Measurements from ENCODE around the gene RGMB. TPM values are rescaled to one million over a fixed set of nuclear protein-coding genes. Genes with fewer than 3 reads are reported as not detected.

The RGMB gene
- polyA plus RNA-seq, 1 donor (not counting 4 experiments of a cell fraction or from before 2014, with no cell fraction given): 16.3 TPM

DNA sequence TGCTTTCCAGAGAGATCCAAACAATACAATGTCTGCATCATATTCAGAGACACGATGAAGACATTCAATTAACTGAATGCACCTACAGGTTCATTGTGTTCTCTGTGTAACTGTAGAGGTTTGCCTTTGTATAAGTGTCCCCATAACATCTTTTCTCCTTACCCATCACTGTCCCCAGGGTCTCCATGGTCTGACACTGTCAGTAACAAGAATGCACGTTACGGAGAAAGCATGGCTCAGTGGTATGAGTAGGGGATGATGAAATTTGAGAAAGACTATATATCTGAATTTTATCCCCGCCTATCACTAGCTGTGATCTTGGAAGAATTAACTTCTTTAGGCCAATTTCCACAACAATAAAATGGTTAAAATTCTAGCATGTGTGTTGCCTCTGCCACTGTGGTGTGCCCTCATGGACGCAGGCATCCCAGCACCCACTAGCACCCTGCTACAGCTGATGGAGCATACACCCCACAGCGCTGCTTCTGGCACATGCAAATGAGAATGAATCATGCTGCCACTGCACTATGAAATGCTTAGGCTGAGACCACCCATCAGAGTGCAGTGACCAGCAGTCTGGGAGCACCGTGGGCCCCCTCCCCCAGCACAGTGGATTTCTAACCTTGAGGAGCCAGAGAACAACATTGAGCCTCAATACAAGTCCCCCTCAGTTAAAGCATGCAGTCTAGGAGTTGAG is 54.3 kb downstream of the RGMB start:
- H4K20me1 ChIP-seq (ENCODE audit: control insufficient read depth, extremely low read depth, insufficient read depth, low read length): no peaks in the 10 kb centered on the region
- H3K4me1 ChIP-seq (ENCODE audit: control insufficient read depth, extremely low read depth, insufficient read depth, low read length): no peaks in the 10 kb centered on the region
- no peaks in the 10 kb centered on the region for H3K79me2 ChIP-seq (ENCODE audit: control insufficient read depth, insufficient read depth, low read length)
- H3K27ac ChIP-seq (ENCODE audit: control insufficient read depth, insufficient read depth, low read length): no peak overlapping the region
- FAIRE-seq (no peak), DNase-seq (ENCODE audit: low read depth, low spot score) (no peak)
- TF ChIP-seq EZH2 (IDR thresholded peaks at IDR 0.05; ENCODE audit: low read length): no peak
- TF ChIP-seq, protein P1, sequence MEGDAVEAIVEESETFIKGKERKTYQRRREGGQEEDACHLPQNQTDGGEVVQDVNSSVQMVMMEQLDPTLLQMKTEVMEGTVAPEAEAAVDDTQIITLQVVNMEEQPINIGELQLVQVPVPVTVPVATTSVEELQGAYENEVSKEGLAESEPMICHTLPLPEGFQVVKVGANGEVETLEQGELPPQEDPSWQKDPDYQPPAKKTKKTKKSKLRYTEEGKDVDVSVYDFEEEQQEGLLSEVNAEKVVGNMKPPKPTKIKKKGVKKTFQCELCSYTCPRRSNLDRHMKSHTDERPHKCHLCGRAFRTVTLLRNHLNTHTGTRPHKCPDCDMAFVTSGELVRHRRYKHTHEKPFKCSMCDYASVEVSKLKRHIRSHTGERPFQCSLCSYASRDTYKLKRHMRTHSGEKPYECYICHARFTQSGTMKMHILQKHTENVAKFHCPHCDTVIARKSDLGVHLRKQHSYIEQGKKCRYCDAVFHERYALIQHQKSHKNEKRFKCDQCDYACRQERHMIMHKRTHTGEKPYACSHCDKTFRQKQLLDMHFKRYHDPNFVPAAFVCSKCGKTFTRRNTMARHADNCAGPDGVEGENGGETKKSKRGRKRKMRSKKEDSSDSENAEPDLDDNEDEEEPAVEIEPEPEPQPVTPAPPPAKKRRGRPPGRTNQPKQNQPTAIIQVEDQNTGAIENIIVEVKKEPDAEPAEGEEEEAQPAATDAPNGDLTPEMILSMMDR (optimal IDR thresholded peaks at IDR 0.05 in 1 of 3, IDR thresholded peaks at IDR 0.05 in 1 of 3, conservative IDR thresholded peaks at IDR 0.05 in 1 of 3; ENCODE audit: extremely low read depth in 1 of 3, insufficient read depth in 2 of 3, low read length in 3 of 3): no peak
- H3K9me3 ChIP-seq (ENCODE audit: control insufficient read depth, low read depth, low read length): no peaks in the 10 kb centered on the region
- no peaks in the 10 kb centered on the region for H3K27me3 ChIP-seq (ENCODE audit: control insufficient read depth, extremely low read depth, insufficient read depth, low read length)
- dilution Hi-C loops (cut with MboI; ENCODE audit: extremely low pct_ligation_motif_present, low sequenced_read_pairs): no loop called here
- H3K36me3 ChIP-seq (ENCODE audit: control insufficient read depth in 2 of 2, extremely low read depth in 1 of 2, insufficient read depth in 2 of 2, low read length in 2 of 2): no peaks in the 10 kb centered on the region
- no peak overlapping the region for H2AFZ ChIP-seq (ENCODE audit: control insufficient read depth, low read length)
- no peak overlapping the region for H3K9ac ChIP-seq (ENCODE audit: control insufficient read depth, extremely low read depth, insufficient read depth, low read length)
- no peak overlapping the region for H3K4me2 ChIP-seq (ENCODE audit: control insufficient read depth, extremely low read depth, insufficient read depth, low read depth, low read length)
- no peak overlapping the region for H3K4me3 ChIP-seq (ENCODE audit: control insufficient read depth in 2 of 3, extremely low read depth in 1 of 3, insufficient read depth in 2 of 3, low read depth in 1 of 3, low read length in 3 of 3)
- H3K9me1 ChIP-seq (ENCODE audit: control insufficient read depth, extremely low read depth, insufficient read depth, low read length): no peaks in the 10 kb centered on the region

DNA sequence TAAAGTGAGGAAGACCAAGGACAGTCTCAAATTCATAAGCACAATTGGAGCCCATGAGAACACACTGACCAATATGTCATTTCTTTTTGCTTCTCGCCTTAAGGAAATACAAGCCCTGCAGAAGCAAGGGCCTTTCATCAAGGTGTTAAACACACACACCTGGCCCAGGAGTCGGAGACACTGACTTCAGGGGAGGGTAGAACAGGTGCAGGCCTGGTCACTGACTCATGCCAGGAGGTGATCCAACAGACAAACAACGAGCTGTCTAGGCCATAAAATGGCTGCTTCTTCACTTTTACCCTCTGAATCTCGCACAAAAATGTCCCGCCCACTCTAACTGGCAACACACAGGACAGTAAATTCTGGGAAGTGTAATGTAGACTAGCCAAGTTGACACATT is 62.7 kb downstream of the RGMB start:
- H3K79me2 ChIP-seq (ENCODE audit: control insufficient read depth, insufficient read depth, low read length): no peaks in the 10 kb centered on the region
- no peaks in the 10 kb centered on the region for H3K36me3 ChIP-seq (ENCODE audit: control insufficient read depth in 2 of 2, extremely low read depth in 1 of 2, insufficient read depth in 2 of 2, low read length in 2 of 2)
- H3K9me3 ChIP-seq (ENCODE audit: control insufficient read depth, low read depth, low read length): no peaks in the 10 kb centered on the region
- dilution Hi-C loops (cut with MboI; ENCODE audit: extremely low pct_ligation_motif_present, low sequenced_read_pairs): no loop called here
- no peaks in the 10 kb centered on the region for H3K9me1 ChIP-seq (ENCODE audit: control insufficient read depth, extremely low read depth, insufficient read depth, low read length)
- no peak overlapping the region for H3K9ac ChIP-seq (ENCODE audit: control insufficient read depth, extremely low read depth, insufficient read depth, low read length)
- H3K27me3 ChIP-seq (ENCODE audit: control insufficient read depth, extremely low read depth, insufficient read depth, low read length): no peaks in the 10 kb centered on the region
- TF ChIP-seq, protein P1 (optimal IDR thresholded peaks at IDR 0.05 in 1 of 3, IDR thresholded peaks at IDR 0.05 in 1 of 3, conservative IDR thresholded peaks at IDR 0.05 in 1 of 3; ENCODE audit: extremely low read depth in 1 of 3, insufficient read depth in 2 of 3, low read length in 3 of 3): no peak
- H3K27ac ChIP-seq (ENCODE audit: control insufficient read depth, insufficient read depth, low read length): no peak overlapping the region
- no peak overlapping the region for H3K4me2 ChIP-seq (ENCODE audit: control insufficient read depth, extremely low read depth, insufficient read depth, low read depth, low read length)
- no peaks in the 10 kb centered on the region for H3K4me1 ChIP-seq (ENCODE audit: control insufficient read depth, extremely low read depth, insufficient read depth, low read length)
- H3K4me3 ChIP-seq (ENCODE audit: control insufficient read depth in 2 of 3, extremely low read depth in 1 of 3, insufficient read depth in 2 of 3, low read depth in 1 of 3, low read length in 3 of 3): no peak overlapping the region
- FAIRE-seq (no peak), DNase-seq (ENCODE audit: low read depth, low spot score) (no peak)
- no peak overlapping the region for H2AFZ ChIP-seq (ENCODE audit: control insufficient read depth, low read length)
- no peaks in the 10 kb centered on the region for H4K20me1 ChIP-seq (ENCODE audit: control insufficient read depth, extremely low read depth, insufficient read depth, low read length)

All from keratinocyte (primary cell).